Measurements from ENCODE around the gene TTLL11.
A peak's percentile ranks its signal among the peaks of the same experiment; 100 is the strongest.
"Not testable (repeated sequence)": the region's sequence is repeated elsewhere in the genome, so short reads cannot be mapped to it uniquely, and the experiment has no call there.

The TTLL11 gene

GRCh38 chr9:121998513-121999049 is 94.5 kb downstream of the TTLL11 start:
- no peak for DNase-seq

DNA sequence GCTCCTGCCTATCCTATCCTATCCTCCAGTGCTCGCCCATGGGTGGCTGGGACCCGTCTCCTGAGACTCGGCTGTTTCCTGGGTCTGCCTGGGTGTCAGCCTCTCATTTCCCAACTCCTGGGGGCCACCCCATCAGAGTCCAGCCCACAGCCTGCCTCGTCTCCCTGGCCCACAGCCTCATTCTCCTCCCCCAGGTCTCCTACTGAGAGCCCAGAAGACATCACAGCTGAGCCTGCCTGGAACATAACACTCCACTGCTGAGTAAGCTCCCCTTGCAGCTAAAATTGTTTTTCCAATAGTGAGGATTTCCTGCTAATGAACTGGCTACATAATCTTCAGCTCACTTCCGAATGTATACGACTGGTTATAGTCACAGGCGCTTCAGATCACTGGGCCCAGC is 95.3 kb downstream of the TTLL11 start:
- DNase-seq, result no peak

DNA sequence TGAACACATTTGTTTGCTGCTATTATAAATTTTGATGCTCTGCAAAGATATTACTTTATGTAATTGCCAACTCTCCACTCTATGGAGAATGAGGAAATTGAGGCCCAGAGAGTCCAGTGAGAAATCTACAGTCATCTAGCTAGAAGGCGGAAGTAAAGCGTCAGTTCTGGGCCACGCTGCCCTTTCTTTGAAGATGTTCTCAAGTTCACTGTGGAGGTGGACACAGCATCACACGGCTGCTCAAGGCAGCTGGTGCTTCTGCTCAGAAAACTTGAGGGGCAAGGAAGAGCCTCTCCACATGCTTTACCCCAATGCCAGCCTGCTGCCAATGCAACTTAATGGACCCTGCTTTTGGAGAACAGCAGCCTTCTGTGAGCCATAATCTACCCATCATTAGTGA is 96.3 kb downstream of the TTLL11 start:
- DNase-seq, result no peak

- no peak for DNase-seq
These were observed 97.1 kb downstream of the TTLL11 start for GRCh38 chr9:121995997-121996396.

DNA sequence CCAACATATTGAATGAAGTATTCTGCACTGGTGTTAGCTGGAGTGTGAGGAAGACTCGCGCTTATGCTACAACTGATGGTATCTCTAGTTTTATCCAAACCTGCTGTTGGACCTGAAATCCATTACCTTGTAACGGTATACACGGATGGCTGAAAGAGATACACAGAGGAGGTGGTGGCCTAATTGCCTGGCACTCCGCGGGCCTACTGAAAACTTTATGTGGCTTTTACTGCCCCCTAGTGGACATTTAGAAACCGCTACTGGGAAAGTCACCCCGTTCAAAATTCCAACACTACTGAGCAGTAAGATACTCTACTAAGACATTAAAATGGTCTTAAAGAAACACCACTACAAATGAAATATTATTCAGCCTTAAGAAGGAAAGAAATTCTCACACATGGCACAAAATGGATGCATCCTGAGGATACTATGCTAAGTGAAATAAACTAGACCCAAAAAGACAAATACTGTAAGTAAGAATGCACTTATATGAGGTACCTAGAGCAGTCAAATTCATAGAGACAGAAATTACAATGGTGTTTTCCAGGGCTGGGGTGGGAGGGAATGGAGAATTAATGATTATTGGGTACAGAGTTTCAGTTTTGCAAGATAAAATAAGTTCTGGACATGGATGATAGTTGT is 100.4 kb downstream of the TTLL11 start:
- DNase-seq, result peak; percentile 80

DNA sequence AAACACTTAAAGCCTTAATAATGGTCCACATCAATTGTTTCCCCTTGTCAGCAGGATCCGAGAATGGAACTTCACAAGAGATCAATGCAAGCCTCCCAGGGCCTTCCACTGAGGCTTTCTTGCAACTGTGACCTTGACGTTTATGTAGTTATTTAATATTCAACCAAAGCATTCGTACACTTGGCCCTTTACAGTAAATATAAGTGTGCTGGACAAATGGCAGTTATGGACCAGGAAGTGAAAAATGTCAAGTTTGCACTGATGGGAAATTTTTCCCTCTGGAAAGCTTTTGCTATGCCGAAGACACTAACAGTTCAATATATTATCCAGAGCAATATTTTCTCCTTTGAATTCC is 101.8 kb downstream of the TTLL11 start:
- DNase-seq, result no peak

GRCh38 chr9:121990600-121991306 is 102.4 kb downstream of the TTLL11 start:
- DNase-seq, result no peak

DNA sequence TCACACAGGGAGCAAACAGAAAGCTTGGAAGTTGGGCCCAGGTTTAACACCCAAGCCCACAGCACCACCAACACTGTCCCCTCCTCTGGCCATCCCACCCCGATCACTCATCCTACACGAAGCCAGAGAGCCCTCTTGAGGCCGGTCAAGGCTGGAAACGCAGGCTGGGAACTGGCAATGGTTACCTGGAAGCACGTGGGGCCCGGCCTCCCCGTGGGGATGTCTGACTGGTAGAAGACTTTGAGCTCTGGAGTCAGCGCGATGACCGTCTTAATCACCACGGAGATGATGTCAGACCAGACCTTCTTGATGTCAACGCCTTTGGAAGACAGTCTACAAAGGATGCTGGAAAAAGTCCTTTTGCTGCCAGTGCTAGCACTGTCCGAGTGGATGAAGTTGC is 104.1 kb downstream of the TTLL11 start:
- DNase-seq, result no peak

DNA sequence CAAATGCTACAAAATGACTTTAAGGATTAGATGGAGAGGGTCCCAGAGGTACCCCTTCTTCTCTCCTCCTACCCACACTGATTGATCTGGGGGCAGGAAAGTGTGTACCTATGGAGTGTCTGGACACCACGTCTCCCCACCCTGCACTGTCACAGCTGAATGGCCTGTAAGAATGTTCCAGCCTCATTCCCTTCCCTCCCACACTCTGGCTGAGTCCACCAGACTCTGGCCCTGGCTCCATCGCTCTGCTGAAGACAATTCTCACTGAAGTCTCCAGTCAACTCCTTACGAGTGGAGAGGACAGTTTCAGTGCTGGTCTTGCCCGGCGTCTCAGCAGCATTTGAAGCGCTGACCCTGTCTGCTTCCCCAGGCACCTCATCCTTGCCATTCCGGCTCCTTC is 105.8 kb downstream of the TTLL11 start:
- no peak for DNase-seq

- DNase-seq, result no peak
These were observed 107.2 kb downstream of the TTLL11 start for GRCh38 chr9:121985792-121986494.

DNA sequence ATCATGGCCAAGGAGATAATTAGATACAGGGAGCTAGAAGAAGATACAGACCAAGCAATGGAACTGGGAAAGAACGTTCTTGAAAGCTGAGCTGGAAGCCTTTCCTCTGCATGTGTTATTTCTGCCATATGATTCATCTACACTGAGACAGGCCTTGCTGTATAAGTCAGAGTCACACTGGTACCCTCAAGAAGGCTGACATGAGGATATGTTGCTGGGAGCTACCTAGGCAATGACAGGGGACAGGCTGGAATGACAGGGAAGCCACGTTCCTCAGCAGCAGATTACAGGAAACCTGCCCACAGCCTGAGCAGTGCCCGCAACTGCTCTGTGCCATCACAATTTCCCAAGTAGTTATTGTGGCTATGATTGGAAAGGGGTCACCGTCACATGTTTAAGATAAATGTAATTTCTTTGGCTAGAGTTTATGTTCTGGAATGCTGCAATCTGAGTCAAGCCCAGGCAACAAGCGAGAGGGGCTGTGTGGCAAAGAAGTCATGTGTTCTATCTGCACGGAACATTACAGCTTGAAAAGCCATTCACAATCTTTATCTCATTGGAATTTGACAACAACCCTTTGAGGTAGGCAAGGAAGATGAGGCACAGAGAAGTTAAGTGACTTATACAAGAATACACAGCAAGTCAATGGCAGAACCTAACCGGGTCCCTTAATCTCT is 108.2 kb downstream of the TTLL11 start:
- DNase-seq, result no peak

DNA sequence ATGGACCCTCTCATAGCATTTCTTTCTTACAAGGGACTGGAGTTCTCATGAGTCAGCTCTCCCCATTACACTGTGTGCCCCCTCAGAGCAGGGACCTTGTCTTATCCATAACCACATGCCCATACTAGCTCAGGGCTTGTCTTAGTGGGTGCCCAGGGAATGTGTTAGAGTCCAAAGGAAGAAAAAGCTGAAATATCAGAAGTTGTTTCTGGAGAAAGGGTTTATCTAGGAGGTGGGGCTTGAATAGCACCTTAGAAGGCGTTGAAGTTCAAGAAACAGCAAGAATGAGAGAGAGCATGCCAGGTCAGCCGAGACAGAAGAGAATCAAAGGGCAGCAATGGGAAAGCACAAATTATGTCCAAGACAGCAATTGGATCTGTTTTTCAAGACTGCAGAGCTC is 109.4 kb downstream of the TTLL11 start:
- DNase-seq, result no peak

- DNase-seq, result no peak
These were observed 111.8 kb downstream of the TTLL11 start for GRCh38 chr9:121981118-121981883.

DNA sequence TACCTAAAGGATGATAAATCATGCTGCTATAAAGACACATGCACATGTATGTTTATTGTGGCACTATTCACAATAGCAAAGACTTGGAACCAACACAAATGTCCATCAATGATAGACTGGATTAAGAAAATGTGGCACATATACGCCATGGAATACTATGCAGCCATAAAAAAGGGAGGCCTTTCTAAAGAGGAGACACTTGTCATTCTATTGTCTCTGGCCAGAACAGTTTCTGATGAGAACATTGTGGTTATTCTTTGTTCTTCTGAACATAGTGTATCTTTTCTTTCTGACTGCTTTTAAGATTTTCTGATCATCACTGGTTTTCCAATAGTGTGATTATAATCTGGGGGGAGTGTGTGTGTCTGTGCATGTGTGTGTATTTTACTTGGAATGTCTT is 112.4 kb downstream of the TTLL11 start:
- DNase-seq, result not testable (repeated sequence)

DNA sequence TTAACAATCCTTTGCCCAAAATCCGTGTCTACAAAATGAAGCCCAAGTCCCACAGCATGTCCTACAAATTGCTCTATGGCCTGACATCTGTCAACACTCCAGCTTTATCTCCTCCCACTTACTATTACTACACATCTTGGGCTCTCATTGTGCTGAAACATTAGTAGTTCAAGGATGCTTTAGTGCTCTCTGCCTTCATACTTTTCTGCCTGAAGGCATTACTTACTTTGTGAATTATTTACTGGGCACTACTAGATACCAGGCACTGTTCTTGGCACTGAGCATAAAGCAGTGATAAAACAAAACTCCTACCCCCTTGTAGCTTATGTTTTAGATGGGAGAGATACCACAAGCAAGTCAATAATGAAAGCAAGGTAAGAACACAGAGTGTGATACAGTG is 113.4 kb downstream of the TTLL11 start:
- no peak for DNase-seq

- peak; percentile 9 for DNase-seq
These were observed 116.4 kb downstream of the TTLL11 start for GRCh38 chr9:121976751-121977150.

DNA sequence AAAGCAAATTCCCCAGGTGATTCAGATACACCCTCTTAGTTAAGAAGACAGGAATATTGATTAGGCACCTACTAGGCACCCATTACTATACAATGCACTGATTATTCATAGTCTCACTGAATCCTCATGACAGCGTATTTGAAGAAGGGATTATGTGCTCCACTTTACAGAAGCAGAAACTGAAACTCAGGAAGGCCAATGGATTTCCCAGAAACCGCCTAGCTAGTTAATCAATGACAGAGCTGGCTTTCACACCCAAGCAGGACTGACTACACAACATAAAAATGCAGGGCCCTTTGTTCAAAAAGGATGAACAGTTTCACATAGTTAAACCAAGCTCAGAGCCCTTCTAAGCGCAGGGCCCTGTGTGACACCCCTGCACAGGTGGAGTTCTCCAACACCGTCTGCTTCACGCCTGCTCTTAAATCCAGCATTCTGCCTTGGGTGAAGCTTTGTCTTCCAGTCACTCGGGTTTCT is 117.3 kb downstream of the TTLL11 start:
- peak; percentile 2 for DNase-seq

GRCh38 chr9:121974421-121974820 is 118.7 kb downstream of the TTLL11 start:
- no peak for DNase-seq

DNA sequence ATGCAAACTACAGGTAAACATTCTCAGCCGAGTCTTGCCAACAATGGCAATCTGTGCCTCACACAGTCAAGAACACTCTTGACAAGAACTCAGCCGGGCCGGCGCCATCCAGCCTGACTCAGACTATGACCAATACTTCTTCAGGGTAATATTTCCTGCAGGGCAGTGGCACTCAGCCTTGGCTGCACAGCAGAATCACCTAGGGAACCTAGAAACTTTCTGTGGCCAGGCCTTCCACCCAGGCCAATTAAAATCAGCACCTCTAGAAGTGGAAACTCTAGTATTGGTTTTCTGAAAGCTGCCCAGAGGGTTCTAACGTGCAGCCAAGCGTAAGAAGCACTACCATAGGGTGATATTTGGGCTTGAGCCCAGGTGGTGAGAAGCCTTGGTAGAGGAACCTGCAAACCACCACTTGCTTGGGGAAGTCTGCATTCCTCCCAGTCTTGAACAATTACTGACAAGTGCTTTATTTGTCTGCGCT is 120.6 kb downstream of the TTLL11 start:
- no peak for DNase-seq

- DNase-seq, result no peak
These were observed 125.1 kb downstream of the TTLL11 start for GRCh38 chr9:121968056-121968455.

DNA sequence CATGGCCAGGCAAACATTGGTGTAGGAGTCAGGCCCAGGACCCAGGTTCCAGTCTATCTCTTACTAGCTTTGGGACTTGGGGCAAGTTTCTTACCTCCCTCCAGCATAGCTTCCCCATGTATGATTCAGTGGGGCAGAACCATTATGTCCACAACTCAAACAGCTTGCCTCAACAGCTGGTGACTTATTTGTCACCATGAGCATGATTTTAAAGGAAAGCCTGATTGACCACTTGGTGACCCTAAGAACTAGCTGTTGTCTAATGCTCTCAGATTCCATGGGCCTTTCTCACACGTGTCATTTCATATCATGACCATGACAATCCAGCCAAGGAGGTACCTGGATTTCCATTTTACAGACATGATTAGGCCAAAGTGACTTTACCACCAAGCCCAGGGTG is 126.4 kb downstream of the TTLL11 start:
- DNase-seq, result no peak

DNA sequence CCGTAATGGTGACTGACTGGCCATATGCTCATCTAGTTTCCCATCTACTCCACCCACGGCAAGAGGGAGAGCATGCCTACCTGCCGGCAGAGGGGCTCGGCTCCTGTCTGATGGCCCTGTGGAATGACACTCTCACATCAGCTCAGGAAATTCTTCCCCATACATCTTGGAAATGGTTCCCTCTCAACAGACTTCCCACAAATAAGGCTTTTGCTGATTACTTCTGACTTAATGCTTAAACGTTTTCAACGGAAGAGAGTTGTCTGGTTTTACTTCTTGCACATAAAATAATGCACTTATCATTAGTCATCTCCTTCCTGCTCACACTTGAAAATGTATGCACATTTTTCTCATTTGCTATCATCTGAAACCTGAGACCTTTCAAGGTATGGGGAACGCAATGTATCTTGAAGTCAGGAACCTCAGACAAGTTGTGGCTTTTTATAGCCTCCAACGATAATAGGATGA is 129.5 kb downstream of the TTLL11 start:
- no peak for DNase-seq
